Glutamatergic neuron (in vitro differentiated cells): ENCODE results near the gene SLAIN2. TPM values are rescaled to one million over a fixed set of nuclear protein-coding genes. Genes with fewer than 3 reads are reported as not detected.
"Not testable (repeated sequence)": the region's sequence is repeated elsewhere in the genome, so short reads cannot be mapped to it uniquely, and the experiment has no call there.

Experiments
- DNase-seq: peaks from one replicate; pipeline ENCODE4 v3.0.0; 2022
- H3K27ac Mint-ChIP-seq: one replicate; pipeline ENCODE4 v1.8.0; 2020; ENCODE audit warnings: mild to moderate bottlenecking, mixed read lengths, inconsistent platforms; ENCODE audit not compliant: unreplicated experiment
- H3K27me3 Mint-ChIP-seq: one replicate; pipeline ENCODE4 v1.8.0; 2020; ENCODE audit warnings: mild to moderate bottlenecking, moderate library complexity, mixed read lengths, inconsistent platforms; ENCODE audit not compliant: unreplicated experiment
- H3K36me3 Mint-ChIP-seq: one replicate; pipeline ENCODE4 v1.8.0; 2020; ENCODE audit warnings: mild to moderate bottlenecking, mixed read lengths, inconsistent platforms; ENCODE audit not compliant: unreplicated experiment
- H3K4me1 Mint-ChIP-seq: one replicate; pipeline ENCODE4 v1.8.0; 2020; ENCODE audit warnings: mild to moderate bottlenecking, low read depth, mixed read lengths, inconsistent platforms; ENCODE audit not compliant: unreplicated experiment
- H3K4me3 Mint-ChIP-seq: one replicate; pipeline ENCODE4 v1.8.0; 2020; ENCODE audit warnings: mild to moderate bottlenecking, mixed read lengths, inconsistent platforms; ENCODE audit not compliant: unreplicated experiment
- H3K9me3 Mint-ChIP-seq: one replicate; pipeline ENCODE4 v1.8.0; 2020; ENCODE audit warnings: mild to moderate bottlenecking, moderate library complexity, mixed read lengths, inconsistent platforms; ENCODE audit not compliant: unreplicated experiment
- total RNA-seq: library from RNA; stranded (reverse); fragmentation: NEBNext Ultra II Directional; extraction: Animal tissue kit (Norgen Biotek cat#: 25700); gene quantifications from one replicate; pipeline ENCODE4 v1.2.1, GENCODE V29; 2021; ENCODE audit not compliant: unreplicated experiment
- TF ChIP-seq, protein P1 (sequence below): fragments of 200-600 bp; sonication (generic); IDR thresholded peaks from one replicate; pipeline ENCODE4 v1.5.0; 2021; ENCODE audit not compliant: partially characterized antibody, unreplicated experiment

Gene SLAIN2
- total RNA-seq, 1 donor from 2014 or later: 72.6 TPM

DNA sequence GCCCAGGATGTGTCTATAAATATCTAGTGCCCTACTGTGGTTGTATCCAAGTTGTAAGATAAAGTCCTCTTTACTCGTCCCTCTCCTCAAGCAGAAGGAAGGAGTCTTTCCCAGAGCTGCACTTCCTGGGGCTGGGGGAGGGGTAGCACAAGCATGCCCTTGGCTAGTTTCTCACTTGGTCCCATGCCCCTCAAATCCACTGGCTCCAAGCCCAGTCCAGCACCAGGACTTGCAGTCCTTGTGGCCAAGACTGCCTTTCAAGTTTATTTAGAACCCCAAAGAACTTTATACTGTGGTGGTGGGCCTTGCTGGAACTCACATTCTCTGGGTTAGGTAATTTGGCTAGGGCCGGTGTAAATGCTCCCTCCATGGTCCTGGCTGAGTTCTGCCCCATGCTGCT lies 98.7 kb downstream of the SLAIN2 start:
- Mint-ChIP-seq H3K27ac (no peak overlapping the region), H3K36me3 (no peaks in the 10 kb centered on the region), H3K27me3 (no peaks in the 10 kb centered on the region), H3K4me1 (peaks cover 1% of the 10 kb centered on the region), H3K4me3 (no peak overlapping the region), H3K9me3 (no peaks in the 10 kb centered on the region)
- DNase-seq: no peak
- TF ChIP-seq, protein P1, sequence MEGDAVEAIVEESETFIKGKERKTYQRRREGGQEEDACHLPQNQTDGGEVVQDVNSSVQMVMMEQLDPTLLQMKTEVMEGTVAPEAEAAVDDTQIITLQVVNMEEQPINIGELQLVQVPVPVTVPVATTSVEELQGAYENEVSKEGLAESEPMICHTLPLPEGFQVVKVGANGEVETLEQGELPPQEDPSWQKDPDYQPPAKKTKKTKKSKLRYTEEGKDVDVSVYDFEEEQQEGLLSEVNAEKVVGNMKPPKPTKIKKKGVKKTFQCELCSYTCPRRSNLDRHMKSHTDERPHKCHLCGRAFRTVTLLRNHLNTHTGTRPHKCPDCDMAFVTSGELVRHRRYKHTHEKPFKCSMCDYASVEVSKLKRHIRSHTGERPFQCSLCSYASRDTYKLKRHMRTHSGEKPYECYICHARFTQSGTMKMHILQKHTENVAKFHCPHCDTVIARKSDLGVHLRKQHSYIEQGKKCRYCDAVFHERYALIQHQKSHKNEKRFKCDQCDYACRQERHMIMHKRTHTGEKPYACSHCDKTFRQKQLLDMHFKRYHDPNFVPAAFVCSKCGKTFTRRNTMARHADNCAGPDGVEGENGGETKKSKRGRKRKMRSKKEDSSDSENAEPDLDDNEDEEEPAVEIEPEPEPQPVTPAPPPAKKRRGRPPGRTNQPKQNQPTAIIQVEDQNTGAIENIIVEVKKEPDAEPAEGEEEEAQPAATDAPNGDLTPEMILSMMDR: no peak

DNA sequence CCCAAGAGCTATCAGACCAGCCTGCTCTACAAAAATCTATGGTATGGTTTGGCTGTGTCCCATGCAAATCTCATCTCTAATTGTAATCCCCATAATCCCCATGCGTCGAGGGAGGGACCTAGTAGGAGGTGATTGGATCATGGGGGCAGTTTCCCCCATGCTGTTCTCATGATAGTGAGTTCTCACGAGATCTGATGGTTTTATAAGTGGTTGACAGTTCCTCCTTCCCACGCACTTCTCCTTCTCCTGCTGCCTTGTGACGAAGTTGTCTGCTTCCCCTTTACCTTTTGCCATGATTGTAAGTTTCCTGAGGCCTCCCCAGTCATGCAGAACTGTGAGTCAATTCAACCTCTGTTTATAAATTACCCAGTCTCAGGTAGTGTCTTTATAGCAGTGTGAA lies 99.6 kb downstream of the SLAIN2 start:
- not testable (repeated sequence) for H3K4me3 Mint-ChIP-seq, H3K4me1 Mint-ChIP-seq, H3K36me3 Mint-ChIP-seq, H3K27ac Mint-ChIP-seq, DNase-seq, H3K9me3 Mint-ChIP-seq, H3K27me3 Mint-ChIP-seq

DNA sequence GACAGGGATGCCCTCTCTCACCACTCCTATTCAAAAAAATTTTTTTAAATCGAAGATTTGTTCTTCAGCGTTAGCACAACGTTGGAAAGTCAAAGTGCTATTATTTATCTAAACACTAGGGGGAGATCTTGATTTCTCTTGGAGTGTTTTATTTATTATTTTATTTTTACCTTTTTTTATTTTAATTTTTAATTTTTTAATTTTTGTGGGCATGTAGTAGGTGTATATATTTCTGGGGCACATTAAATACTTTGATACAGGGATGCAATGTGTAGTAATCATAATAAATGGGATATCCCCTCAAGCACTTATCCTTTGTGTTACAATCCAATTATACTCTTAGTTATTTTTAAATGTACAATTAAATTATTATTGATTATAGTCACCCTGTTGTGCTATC lies 104.4 kb downstream of the SLAIN2 start:
- no peak overlapping the region for H3K27ac Mint-ChIP-seq
- TF ChIP-seq, protein P1: peak; percentile 78
- no peak for DNase-seq
- peaks cover 1% of the 10 kb centered on the region for H3K4me1 Mint-ChIP-seq
- H3K27me3 Mint-ChIP-seq: no peaks in the 10 kb centered on the region
- H3K4me3 Mint-ChIP-seq: no peak overlapping the region
- no peaks in the 10 kb centered on the region for H3K36me3 Mint-ChIP-seq
- H3K9me3 Mint-ChIP-seq: peaks cover 2% of the 10 kb centered on the region

DNA sequence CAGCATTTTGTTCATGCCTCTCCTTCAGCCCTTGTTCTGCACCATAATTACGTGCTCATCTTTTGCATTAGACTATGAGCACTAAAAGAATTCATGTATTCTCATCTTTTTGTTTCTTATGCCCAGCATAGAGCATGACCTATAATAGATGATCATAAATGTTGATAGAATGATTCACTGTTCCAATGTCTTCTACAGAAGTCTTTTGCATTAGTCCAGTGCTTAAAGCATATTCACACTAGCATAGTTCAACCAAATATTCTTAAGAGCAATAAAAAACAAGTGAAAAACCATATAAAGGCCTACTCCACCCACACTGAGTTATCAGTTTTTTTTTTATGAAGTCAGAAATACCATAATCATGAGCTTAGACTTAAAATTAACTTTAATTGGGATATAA lies 105.3 kb downstream of the SLAIN2 start:
- Mint-ChIP-seq H3K27ac (no peak overlapping the region), H3K27me3 (no peaks in the 10 kb centered on the region), H3K36me3 (no peaks in the 10 kb centered on the region), H3K4me1 (peaks cover 1% of the 10 kb centered on the region), H3K4me3 (no peak overlapping the region), H3K9me3 (peaks cover 2% of the 10 kb centered on the region)
- no peak for DNase-seq
- TF ChIP-seq, protein P1: no peak

DNA sequence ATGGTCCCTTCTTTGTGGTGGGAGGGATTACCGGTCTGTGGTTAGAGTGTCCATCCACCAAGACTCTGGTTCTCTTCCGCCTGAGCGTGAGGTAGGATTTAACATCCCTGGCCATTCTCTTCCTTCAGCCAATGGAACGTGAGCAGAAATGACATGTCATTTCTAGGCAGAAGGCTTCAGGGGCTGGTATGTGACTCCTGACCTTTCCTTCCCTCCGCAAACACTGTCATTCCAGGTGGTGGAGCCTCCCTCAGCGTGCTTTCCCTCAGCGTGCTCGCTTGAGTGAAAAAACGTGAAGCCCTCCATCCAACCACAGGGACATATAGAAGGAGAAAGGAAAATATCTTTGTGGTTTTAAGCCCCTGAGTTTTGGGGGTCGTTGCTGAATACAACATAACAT lies 107.8 kb downstream of the SLAIN2 start:
- Mint-ChIP-seq H3K4me1 (no peaks in the 10 kb centered on the region), H3K4me3 (no peak overlapping the region), H3K36me3 (no peaks in the 10 kb centered on the region), H3K27ac (no peak overlapping the region), H3K9me3 (peaks cover 2% of the 10 kb centered on the region), H3K27me3 (no peaks in the 10 kb centered on the region)
- TF ChIP-seq, protein P1: no peak
- no peak for DNase-seq

DNA sequence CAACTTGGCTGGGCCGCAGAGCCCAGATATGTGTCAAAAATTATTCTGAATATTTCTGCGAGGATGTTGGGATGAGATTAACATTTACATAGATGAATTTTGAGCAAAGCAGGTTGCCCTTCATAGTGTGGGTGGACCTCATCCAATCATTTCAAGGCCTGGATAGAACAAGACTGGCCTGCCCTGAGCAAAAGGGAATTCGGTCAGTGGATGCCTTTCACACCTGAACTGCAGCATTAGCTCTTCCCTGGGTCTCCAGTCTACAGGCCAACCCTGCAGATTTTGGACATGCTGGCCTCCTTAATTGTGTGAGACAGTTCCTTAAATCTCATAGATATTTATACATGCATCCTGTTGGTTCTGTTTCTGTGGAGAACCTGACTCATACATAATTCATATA lies 109.4 kb downstream of the SLAIN2 start:
- no peak overlapping the region for H3K27ac Mint-ChIP-seq
- no peak for DNase-seq
- no peaks in the 10 kb centered on the region for H3K36me3 Mint-ChIP-seq
- TF ChIP-seq, protein P1: no peak
- H3K27me3 Mint-ChIP-seq: no peaks in the 10 kb centered on the region
- H3K4me1 Mint-ChIP-seq: no peaks in the 10 kb centered on the region
- H3K4me3 Mint-ChIP-seq: no peak overlapping the region
- H3K9me3 Mint-ChIP-seq: peaks cover 2% of the 10 kb centered on the region

DNA sequence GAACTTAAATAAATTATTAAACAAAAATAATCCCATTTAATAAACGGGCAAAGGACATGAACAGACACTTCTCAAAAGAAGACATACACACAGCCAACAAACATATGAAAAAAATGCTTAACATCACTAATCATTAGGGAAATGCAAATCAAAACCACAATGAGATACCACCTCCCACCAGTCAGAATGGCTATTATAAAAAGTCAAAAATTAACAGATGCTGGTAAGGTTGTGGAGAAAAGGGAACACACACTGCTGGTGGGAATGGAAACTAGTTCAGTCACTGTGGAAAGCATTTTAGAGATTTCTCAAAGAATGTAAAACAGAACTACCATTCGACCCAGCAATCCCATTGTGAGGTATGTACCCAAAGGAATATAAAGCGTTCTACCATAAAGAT lies 110.3 kb downstream of the SLAIN2 start:
- not testable (repeated sequence) for H3K9me3 Mint-ChIP-seq, H3K36me3 Mint-ChIP-seq

More for the DNA sequence above, 110.3 kb downstream of the SLAIN2 start:
- not testable (repeated sequence) for H3K4me3 Mint-ChIP-seq, H3K27ac Mint-ChIP-seq, DNase-seq, H3K27me3 Mint-ChIP-seq, H3K4me1 Mint-ChIP-seq
